Breast epithelium (tissue), 4 donors: Measurements from ENCODE around the gene LAGE3. TPM values are rescaled to one million over a fixed set of nuclear protein-coding genes. Genes with fewer than 3 reads are reported as not detected.

Source experiments
- DNase-seq, 2 donors: peaks; one replicate each; pipeline ENCODE4 v3.0.0-alpha.2; 2019; ENCODE audit warnings: low spot score in 2 of 2
- H3K27ac ChIP-seq, 2 donors: fragments of 200-600 bp; sonication (generic) in 1 of 2; one replicate each; pipeline ENCODE4 v1.5.1; 2016 to 2019; ENCODE audit warnings: mild to moderate bottlenecking in 1 of 2
- H3K27me3 ChIP-seq, 2 donors: fragments of 200-600 bp; sonication (generic) in 1 of 2; one replicate each; pipeline versions ENCODE4 v1.5.1 to v1.6.0; 2017 to 2019; ENCODE audit warnings: control low read depth in 1 of 2, mild to moderate bottlenecking in 1 of 2
- H3K36me3 ChIP-seq: fragments of 200-600 bp; one replicate; pipeline ENCODE4 v1.5.1; 2019
- H3K4me1 ChIP-seq, 2 donors: fragments of 200-600 bp; sonication (generic); one replicate each; pipeline ENCODE4 v1.5.1; 2016 to 2019; ENCODE audit warnings: control low read depth in 1 of 2
- H3K4me3 ChIP-seq, 3 donors: fragments of 200-600 bp; sonication (generic); 1 replicate in 2 of 3; 2 replicates in 1 of 3; pipeline ENCODE4 v1.5.1; 2016 to 2019; ENCODE audit warnings: mild to moderate bottlenecking in 3 of 3, moderate library complexity in 2 of 3
- H3K9me3 ChIP-seq, 2 donors: fragments of 200-600 bp; sonication (generic) in 1 of 2; one replicate each; pipeline ENCODE4 v1.5.1; 2016 to 2019; ENCODE audit warnings: control low read depth in 1 of 2
- POLR2A ChIP-seq: fragments of 450-650 bp; IDR thresholded peaks from one replicate; pipeline ENCODE4 v1.6.1; 2016; ENCODE audit warnings: antibody characterized with exemption, mild to moderate bottlenecking, moderate library complexity
- POLR2AphosphoS5 ChIP-seq, 3 donors: sonication (generic); formaldehyde crosslinking; IDR thresholded peaks; one replicate each; pipeline ENCODE4 v1.6.1; 2017; ENCODE audit warnings: antibody characterized with exemption in 3 of 3
- intact Hi-C: fragments of 100-400 bp; cut with DNase I; formaldehyde crosslinking; loops from one replicate; pipeline ENCODE4 v1.15.1; 2023; ENCODE audit warnings: low total_unique reads
- total RNA-seq, 3 donors: library from RNA; depleted of rRNA; stranded (reverse); fragments of >200 nt; gene quantifications; one replicate each; pipeline ENCODE4 v1.1.0, GENCODE V29; 2016
- TF ChIP-seq, protein P1 (sequence below), 3 donors: fragments of 450-650 bp; IDR thresholded peaks; one replicate each; pipeline ENCODE4 v1.5.1; 2016 to 2017; ENCODE audit warnings: antibody characterized with exemption in 3 of 3, mild to moderate bottlenecking in 3 of 3, moderate library complexity in 3 of 3

Gene LAGE3
- total RNA-seq, 3 donors from 2014 or later = 21.1 to 38.0 (median 28.8) TPM

DNA sequence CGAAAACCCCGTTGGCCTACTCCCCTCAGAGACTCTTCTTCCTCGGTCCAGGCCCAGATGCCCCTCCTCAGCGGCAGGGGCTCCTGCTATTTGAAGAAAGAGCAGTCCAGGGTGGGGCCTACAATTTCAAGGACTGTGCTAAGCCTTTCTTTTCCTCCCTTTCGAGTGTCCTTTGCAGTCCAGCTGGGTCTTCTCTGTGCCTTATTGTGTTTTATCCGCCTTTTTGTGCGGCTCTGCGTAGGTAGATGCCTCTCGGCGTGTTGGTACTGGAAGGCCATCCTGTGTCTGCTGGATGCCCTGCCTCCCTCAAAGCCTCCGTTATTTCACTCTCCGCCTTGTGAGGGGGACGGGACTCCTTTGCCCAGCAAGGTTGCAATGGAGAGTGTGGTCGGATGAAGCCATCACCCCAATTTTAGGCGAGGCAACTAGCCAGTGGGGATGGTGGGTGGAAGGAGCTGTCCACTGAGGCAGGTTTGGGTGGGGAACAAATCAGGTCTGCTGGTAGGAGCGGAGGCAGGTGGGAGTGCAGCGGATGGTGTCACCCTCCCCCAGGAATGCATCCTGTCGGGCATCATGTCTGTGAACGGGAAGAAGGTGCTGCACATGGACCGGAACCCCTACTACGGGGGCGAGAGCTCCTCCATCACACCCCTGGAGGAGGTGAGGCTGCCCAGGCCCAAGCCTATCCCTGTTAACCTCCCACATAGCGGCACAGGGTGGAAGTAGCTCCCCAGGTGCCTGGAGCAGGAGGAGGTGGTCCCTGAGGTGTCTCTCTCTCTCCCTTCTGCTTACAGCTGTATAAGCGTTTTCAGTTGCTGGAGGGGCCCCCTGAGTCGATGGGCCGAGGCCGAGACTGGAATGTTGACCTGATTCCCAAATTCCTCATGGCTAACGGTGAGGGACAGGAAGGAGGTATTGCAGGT, 40.8 kb downstream of the LAGE3 start:
- Histone ChIP-seq H3K27me3 (peaks cover 0 to 51% of the 10 kb centered on the region in 2 donors), H3K4me1 (no peaks in the 10 kb centered on the region), H3K36me3 (no peaks in the 10 kb centered on the region), H3K27ac (peak overlapping the region in 1 of 2 donors; percentile 96), H3K9me3 (no peaks in the 10 kb centered on the region), H3K4me3 (peak overlapping the region; percentile 63 to 89 (median 70))
- no peak for TF ChIP-seq POLR2A
- TF ChIP-seq, protein P1, sequence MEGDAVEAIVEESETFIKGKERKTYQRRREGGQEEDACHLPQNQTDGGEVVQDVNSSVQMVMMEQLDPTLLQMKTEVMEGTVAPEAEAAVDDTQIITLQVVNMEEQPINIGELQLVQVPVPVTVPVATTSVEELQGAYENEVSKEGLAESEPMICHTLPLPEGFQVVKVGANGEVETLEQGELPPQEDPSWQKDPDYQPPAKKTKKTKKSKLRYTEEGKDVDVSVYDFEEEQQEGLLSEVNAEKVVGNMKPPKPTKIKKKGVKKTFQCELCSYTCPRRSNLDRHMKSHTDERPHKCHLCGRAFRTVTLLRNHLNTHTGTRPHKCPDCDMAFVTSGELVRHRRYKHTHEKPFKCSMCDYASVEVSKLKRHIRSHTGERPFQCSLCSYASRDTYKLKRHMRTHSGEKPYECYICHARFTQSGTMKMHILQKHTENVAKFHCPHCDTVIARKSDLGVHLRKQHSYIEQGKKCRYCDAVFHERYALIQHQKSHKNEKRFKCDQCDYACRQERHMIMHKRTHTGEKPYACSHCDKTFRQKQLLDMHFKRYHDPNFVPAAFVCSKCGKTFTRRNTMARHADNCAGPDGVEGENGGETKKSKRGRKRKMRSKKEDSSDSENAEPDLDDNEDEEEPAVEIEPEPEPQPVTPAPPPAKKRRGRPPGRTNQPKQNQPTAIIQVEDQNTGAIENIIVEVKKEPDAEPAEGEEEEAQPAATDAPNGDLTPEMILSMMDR (IDR thresholded peaks at IDR 0.05) = no peak
- no peak for TF ChIP-seq POLR2AphosphoS5 (IDR thresholded peaks at IDR 0.05)
- intact Hi-C loops = no loop called here
- DNase-seq = no peak

DNA sequence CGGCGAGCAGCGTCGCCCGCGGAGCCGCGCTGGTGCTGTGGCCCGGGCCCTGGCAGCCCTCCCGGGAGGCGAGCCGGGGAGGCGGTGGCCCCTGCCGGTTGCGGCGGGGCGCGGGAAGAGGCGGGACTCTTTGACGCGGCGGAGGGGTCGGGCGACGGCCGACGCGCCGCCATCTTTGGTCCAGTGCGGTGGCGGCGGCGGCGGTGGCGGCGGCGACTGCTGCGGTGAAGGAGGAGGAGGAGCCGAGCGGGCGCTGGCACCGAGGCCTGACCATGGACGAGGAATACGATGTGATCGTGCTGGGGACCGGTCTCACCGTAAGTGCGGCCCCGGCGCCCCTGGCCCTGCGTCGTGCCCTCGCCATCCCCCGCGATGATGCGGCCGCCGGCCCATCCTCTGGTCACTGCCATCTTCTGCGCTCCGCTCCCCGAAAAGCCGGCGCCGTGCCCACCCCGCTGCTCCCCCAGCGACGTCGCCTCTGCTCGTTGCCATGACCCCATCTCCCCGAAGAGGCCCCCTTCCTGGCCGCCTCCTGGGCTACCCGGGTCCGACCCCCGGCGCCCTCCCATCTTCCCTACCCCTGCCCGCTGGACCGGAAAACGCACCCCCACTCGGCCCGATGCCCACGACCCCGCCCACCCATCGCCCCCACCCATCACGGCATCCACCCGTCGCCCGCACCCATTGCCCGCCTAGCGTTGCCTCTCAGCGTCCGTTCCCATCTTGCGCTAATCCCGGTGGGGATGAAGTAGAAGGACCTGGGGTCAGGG, 41.9 kb downstream of the LAGE3 start, which contains the start of gene GDI1:
TSS of gene GDI1 (plus strand) at position 172 of the 770 bp plus-strand sequence. CDS start at position 273, 101 bp downstream.
- no peak for DNase-seq
- intact Hi-C loops = loop anchor here (1.0 kb wide), 1 partner anchor 16 kb away; no protein-coding TSS in a partner anchor

DNA sequence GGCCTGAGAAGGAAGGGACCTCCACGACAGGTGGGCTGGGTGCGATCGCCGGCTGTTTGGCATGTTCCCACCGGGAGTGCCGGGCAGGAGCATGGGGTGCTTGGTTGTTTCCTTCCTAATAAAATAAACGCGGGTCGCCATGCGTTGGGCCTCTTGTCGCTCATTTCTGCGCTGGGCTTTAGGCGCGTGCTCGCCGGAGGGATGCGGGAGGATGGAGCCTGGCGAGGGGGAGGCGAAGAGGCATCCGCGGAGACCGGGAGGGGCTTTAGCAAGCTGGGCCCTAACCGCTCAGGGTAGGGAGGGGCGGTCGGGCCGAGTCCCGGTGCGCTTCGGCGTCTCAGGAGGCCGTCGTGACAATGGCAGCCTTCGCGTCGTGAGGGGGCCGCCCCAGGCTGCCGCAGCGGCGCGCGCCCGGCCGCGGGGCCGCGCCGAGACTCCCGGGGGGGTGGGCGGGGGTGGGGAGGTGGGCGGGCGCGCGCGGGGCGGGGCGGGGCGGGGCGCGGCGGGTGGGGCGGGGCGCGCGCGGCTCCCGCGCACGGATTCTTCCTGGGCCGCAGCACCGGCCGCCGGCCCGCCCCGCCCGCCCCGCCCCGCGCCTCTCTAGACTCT, 42.6 kb downstream of the LAGE3 start:
- Histone ChIP-seq H3K27ac (peak overlapping the region; percentile 84 to 96), H3K4me3 (peak overlapping the region; percentile 63 to 89 (median 70)), H3K9me3 (no peaks in the 10 kb centered on the region), H3K4me1 (no peaks in the 10 kb centered on the region), H3K36me3 (no peaks in the 10 kb centered on the region), H3K27me3 (peaks cover 0 to 49% of the 10 kb centered on the region in 2 donors)
- no peak for DNase-seq
- intact Hi-C loops = loop anchor here (1.0 kb wide), 1 partner anchor 17 kb away; no protein-coding TSS in a partner anchor
- TF ChIP-seq POLR2A = no peak
- TF ChIP-seq, protein P1 (IDR thresholded peaks at IDR 0.05) = no peak
- no peak for TF ChIP-seq POLR2AphosphoS5 (IDR thresholded peaks at IDR 0.05)

More for the DNA sequence above, 41.9 kb downstream of the LAGE3 start, which contains the start of gene GDI1:
- Histone ChIP-seq H3K27ac (peak within 1 kb of the TSS; percentile 84 to 96), H3K27me3 (peaks cover 0 to 50% of the 10 kb centered on the region in 2 donors), H3K4me3 (peak within 1 kb of the TSS; percentile 63 to 89 (median 70)), H3K36me3 (no peaks in the 10 kb centered on the region), H3K9me3 (no peaks in the 10 kb centered on the region), H3K4me1 (no peaks in the 10 kb centered on the region)
- no peak for TF ChIP-seq POLR2A
- TF ChIP-seq POLR2AphosphoS5 (IDR thresholded peaks at IDR 0.05) = peak in 2 of 3 donors; percentile 30 to 61
- TF ChIP-seq, protein P1 (IDR thresholded peaks at IDR 0.05) = no peak

DNA sequence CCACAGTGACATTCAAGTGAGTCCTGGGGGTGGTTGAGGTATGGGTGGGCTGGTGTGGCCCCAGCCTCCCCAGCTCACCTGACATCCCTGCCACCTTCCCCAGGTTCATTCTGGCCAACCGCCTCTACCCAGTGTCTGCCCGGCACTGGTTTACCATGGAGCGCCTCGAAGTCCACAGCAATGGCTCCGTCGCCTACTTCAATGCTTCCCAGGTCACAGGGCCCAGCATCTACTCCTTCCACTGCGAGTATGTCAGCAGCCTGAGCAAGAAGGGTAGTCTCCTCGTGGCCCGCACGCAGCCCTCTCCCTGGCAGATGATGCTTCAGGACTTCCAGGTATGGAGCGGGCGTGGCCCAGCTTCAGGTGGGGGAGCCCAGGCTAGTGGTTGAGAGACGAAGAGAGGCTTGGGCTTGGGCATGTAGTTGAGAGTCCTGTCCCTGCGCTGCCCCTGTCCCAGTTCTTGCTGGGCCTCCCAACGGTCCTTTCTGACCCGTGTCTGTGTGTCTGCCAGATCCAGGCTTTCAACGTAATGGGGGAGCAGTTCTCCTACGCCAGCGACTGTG, 43.8 kb downstream of the LAGE3 start:
- no peak for DNase-seq
- Histone ChIP-seq H3K27me3 (peaks cover 0 to 39% of the 10 kb centered on the region in 2 donors), H3K4me3 (no peak overlapping the region), H3K4me1 (no peaks in the 10 kb centered on the region), H3K27ac (no peak overlapping the region), H3K36me3 (no peaks in the 10 kb centered on the region), H3K9me3 (no peaks in the 10 kb centered on the region)
- intact Hi-C loops = no loop called here
- TF ChIP-seq POLR2A (no peak), POLR2AphosphoS5 (IDR thresholded peaks at IDR 0.05) (no peak)
- TF ChIP-seq, protein P1 (IDR thresholded peaks at IDR 0.05) = no peak
